Thymus (tissue), 11 donors: ENCODE results near the gene STON2. TPM values are rescaled to one million over a fixed set of nuclear protein-coding genes. Genes with fewer than 3 reads are reported as not detected.

ENCODE experiments used
- DNase-seq, 9 donors: peaks; one replicate each; pipeline ENCODE4 v3.0.0-alpha.2; 2013; ENCODE audit warnings: low spot score in 9 of 9, low read depth in 6 of 9, missing footprints in 1 of 9
- H3K27ac ChIP-seq, 2 donors: one replicate each; pipeline ENCODE4 v1.5.1; 2013; ENCODE audit warnings: control low read depth in 1 of 2, low read depth in 1 of 2, low read length in 1 of 2, mild to moderate bottlenecking in 1 of 2, moderate library complexity in 1 of 2
- H3K27me3 ChIP-seq, 2 donors: one replicate each; pipeline ENCODE4 v1.5.1; 2013; ENCODE audit warnings: low read length in 1 of 2; ENCODE audit not compliant: control insufficient read depth in 2 of 2, insufficient read depth in 1 of 2
- H3K36me3 ChIP-seq, 2 donors: one replicate each; pipeline ENCODE4 v1.5.1; 2013; ENCODE audit warnings: low read length in 1 of 2, mild to moderate bottlenecking in 1 of 2, moderate library complexity in 1 of 2; ENCODE audit not compliant: control insufficient read depth in 2 of 2, insufficient read depth in 2 of 2
- H3K4me1 ChIP-seq, 2 donors: one replicate each; pipeline ENCODE4 v1.5.1; 2013; ENCODE audit warnings: low read length in 2 of 2; ENCODE audit not compliant: control insufficient read depth in 2 of 2, insufficient read depth in 2 of 2
- H3K4me3 ChIP-seq, 2 donors: one replicate each; pipeline ENCODE4 v1.5.1; 2013; ENCODE audit warnings: low read length in 2 of 2, control low read depth in 1 of 2, mild to moderate bottlenecking in 1 of 2
- H3K9me3 ChIP-seq, 2 donors: one replicate each; pipeline ENCODE4 v1.5.1; 2013; ENCODE audit warnings: low read length in 1 of 2, mild to moderate bottlenecking in 1 of 2; ENCODE audit not compliant: control insufficient read depth in 2 of 2, insufficient read depth in 1 of 2
- WGBS: extraction: QIAGEN DNeasy Blood & Tissue Kit; methylation state at CpG from one replicate; pipeline ENCODE4 v1.1.7; 2013; 5-methylcytosine and 5-hydroxymethylcytosine counted together
- polyA plus RNA-seq: library from polyadenylated mRNA; stranded (reverse); fragments of 200-250 nt; gene quantifications from one replicate; pipeline ENCODE4 v1.2.3, GENCODE V29; 2013
- total RNA-seq: library from RNA; stranded (reverse); fragments of 120-200 nt; gene quantifications from one replicate; pipeline ENCODE4 v1.2.4, GENCODE V29; 2013
- donor health status: healthy.

STON2 gene
- total and polyA plus RNA-seq, 2 donors, result 5.4 to 6.1 TPM

GRCh38 chr14:81305743-81306142, 94.4 kb downstream of the STON2 start:
- H3K27me3 ChIP-seq, result no peaks in the 10 kb centered on the region
- H3K4me3 ChIP-seq, result no peak overlapping the region
- no peak overlapping the region for H3K27ac ChIP-seq
- WGBS, result 92% methylated on average over 3 of the region's 3 CpGs
- DNase-seq, result no peak
- H3K36me3 ChIP-seq, result no peaks in the 10 kb centered on the region
- H3K9me3 ChIP-seq, result no peaks in the 10 kb centered on the region
- no peaks in the 10 kb centered on the region for H3K4me1 ChIP-seq

- no peaks in the 10 kb centered on the region for H3K36me3 ChIP-seq
- no peaks in the 10 kb centered on the region for H3K4me1 ChIP-seq
- no peak overlapping the region for H3K27ac ChIP-seq
- H3K27me3 ChIP-seq, result no peaks in the 10 kb centered on the region
- no peaks in the 10 kb centered on the region for H3K9me3 ChIP-seq
- no peak for DNase-seq
- WGBS, result 84% methylated on average over 4 of the region's 4 CpGs
- no peak overlapping the region for H3K4me3 ChIP-seq
These were observed 95.1 kb downstream of the STON2 start for GRCh38 chr14:81305065-81305464.

GRCh38 chr14:81303258-81303935, 96.7 kb downstream of the STON2 start:
- H3K36me3 ChIP-seq, result no peaks in the 10 kb centered on the region
- H3K27ac ChIP-seq, result no peak overlapping the region
- no peak overlapping the region for H3K4me3 ChIP-seq
- no peaks in the 10 kb centered on the region for H3K27me3 ChIP-seq
- H3K4me1 ChIP-seq, result no peaks in the 10 kb centered on the region
- DNase-seq, result no peak
- no peaks in the 10 kb centered on the region for H3K9me3 ChIP-seq
- WGBS, result 77% methylated on average over 5 of the region's 5 CpGs

GRCh38 chr14:81302638-81303037, 97.5 kb downstream of the STON2 start:
- 95% methylated on average over 3 of the region's 3 CpGs for WGBS
- Histone ChIP-seq H3K36me3 (no peaks in the 10 kb centered on the region), H3K27ac (no peak overlapping the region), H3K27me3 (no peaks in the 10 kb centered on the region), H3K4me3 (no peak overlapping the region), H3K4me1 (no peaks in the 10 kb centered on the region), H3K9me3 (no peaks in the 10 kb centered on the region)
- DNase-seq, result no peak

- Histone ChIP-seq H3K4me1 (no peaks in the 10 kb centered on the region), H3K36me3 (no peaks in the 10 kb centered on the region), H3K27me3 (no peaks in the 10 kb centered on the region), H3K4me3 (no peak overlapping the region), H3K27ac (no peak overlapping the region), H3K9me3 (no peaks in the 10 kb centered on the region)
- no peak for DNase-seq
- 91% methylated on average over 1 of the region's 1 CpG for WGBS
These were observed 98.3 kb downstream of the STON2 start for GRCh38 chr14:81301813-81302212.

GRCh38 chr14:81301371-81301770, 98.8 kb downstream of the STON2 start:
- no peaks in the 10 kb centered on the region for H3K36me3 ChIP-seq
- H3K27me3 ChIP-seq, result no peaks in the 10 kb centered on the region
- H3K4me3 ChIP-seq, result no peak overlapping the region
- no peak overlapping the region for H3K27ac ChIP-seq
- WGBS, result 77% methylated on average over 1 of the region's 1 CpG
- no peaks in the 10 kb centered on the region for H3K4me1 ChIP-seq
- H3K9me3 ChIP-seq, result no peaks in the 10 kb centered on the region
- no peak for DNase-seq

- WGBS, result 96% methylated on average over 2 of the region's 2 CpGs
These were observed 101.2 kb downstream of the STON2 start for GRCh38 chr14:81298911-81299310.

GRCh38 chr14:81298122-81298521, 102.0 kb downstream of the STON2 start:
- WGBS, result 97% methylated on average over 2 of the region's 2 CpGs
- no peaks in the 10 kb centered on the region for H3K4me1 ChIP-seq
- H3K9me3 ChIP-seq, result no peaks in the 10 kb centered on the region
- no peak overlapping the region for H3K4me3 ChIP-seq
- H3K36me3 ChIP-seq, result no peaks in the 10 kb centered on the region
- no peak overlapping the region for H3K27ac ChIP-seq
- H3K27me3 ChIP-seq, result no peaks in the 10 kb centered on the region
- DNase-seq, result no peak

More at GRCh38 chr14:81298911-81299310, 101.2 kb downstream of the STON2 start:
- Histone ChIP-seq H3K9me3 (no peaks in the 10 kb centered on the region), H3K27ac (no peak overlapping the region), H3K4me1 (no peaks in the 10 kb centered on the region), H3K27me3 (no peaks in the 10 kb centered on the region), H3K4me3 (no peak overlapping the region), H3K36me3 (no peaks in the 10 kb centered on the region)
- no peak for DNase-seq

- H3K9me3 ChIP-seq, result no peaks in the 10 kb centered on the region
These were observed 103.9 kb downstream of the STON2 start for GRCh38 chr14:81295958-81296923.

More at GRCh38 chr14:81295958-81296923, 103.9 kb downstream of the STON2 start:
- no peak overlapping the region for H3K27ac ChIP-seq
- H3K27me3 ChIP-seq, result no peaks in the 10 kb centered on the region
- H3K4me1 ChIP-seq, result no peaks in the 10 kb centered on the region
- no peaks in the 10 kb centered on the region for H3K36me3 ChIP-seq
- WGBS, result 92% methylated on average over 4 of the region's 4 CpGs
- H3K4me3 ChIP-seq, result no peak overlapping the region
- DNase-seq, result no peak
